EL (cell line): Measurements from ENCODE around the gene USH2A.
"Not testable (repeated sequence)": the region's sequence is repeated elsewhere in the genome, so short reads cannot be mapped to it uniquely, and the experiment has no call there.

Experiments used
- DNase-seq: peaks from one replicate; pipeline ENCODE4 v3.0.0-alpha.2; 2016

USH2A gene

DNA sequence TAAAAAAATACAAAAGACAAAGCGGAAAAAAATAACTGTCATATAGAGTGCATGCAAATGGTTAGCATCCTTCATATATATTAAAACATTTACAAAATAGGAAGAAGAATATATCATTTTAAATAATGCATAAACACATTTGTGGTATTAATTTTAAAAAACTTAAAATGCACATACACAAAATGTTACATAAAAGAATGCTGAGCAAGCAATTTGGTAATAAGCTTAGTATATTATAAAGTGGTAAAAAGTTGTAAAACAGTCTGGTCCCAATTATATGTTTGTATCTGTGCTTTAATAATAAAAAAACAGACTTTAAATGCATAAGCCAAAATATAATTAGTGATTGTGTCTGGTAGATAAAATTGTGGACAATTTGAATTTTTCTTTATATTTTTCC, 394.6 kb downstream of the USH2A start:
- DNase-seq = no peak

DNA sequence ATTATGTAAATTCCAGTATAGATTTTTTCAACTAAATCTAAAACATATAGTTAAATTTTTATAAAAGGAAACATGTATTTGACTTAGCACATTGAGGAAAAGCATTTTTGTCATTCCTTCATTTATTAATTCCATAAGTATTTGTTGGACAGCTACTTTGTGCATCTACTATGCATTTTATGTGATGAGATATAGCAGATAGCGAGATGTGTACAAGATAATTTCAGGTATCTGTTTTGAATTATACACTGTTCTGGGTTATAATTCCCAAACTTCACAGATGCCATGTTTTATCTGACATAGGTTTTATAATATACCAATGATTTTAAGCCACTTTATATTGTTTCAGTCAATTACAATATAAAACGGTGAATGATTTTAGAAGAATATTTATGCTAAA, 398.7 kb downstream of the USH2A start:
- DNase-seq = no peak

DNA sequence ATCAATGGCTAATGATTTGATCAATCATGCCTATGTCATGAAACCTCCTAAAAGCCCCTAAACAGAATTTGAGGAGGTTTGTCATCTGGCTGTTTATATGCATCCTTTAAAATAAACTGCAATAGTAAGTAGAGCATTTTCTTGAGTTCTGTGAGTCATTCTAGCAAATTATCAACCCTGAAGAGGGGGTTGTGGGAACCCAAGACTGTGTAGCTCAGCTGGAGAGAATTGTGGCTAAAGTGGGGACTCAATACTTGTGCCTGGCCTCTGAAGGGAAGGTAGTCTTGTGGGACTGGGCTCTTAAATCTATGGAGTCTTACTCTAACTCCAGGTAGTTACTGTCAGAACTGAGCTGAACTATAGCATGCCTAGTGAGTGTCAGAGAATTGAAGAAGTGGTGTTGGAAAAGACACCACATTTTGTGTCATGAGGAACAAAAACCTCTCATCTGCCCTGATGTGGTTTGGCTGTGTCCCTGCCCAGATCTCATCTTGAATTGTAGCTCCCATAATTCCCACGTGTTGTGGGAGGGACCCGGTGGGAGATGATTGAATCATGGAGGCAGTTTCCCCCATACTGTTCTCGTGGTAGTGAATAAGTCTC, 402.4 kb downstream of the USH2A start:
- DNase-seq = no peak

DNA sequence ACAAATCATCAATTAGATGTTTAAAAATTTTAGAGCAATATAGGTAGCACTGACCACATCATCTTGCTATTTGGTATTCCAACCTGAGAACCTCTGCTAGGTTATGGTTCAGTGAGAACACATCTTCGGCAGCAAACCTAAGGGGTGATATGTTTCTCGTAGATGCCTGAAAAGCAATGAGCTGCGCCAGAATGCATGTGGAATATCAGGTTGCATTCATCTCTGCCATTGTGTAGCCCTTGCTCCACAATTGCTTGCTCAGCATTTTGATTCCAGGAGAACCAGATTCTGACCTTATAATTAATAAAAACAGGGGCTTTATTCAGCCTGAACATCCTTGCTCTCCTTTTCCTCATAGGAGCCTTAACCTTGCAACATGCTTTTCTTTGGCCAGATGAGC, 408.1 kb downstream of the USH2A start:
- DNase-seq = no peak

DNA sequence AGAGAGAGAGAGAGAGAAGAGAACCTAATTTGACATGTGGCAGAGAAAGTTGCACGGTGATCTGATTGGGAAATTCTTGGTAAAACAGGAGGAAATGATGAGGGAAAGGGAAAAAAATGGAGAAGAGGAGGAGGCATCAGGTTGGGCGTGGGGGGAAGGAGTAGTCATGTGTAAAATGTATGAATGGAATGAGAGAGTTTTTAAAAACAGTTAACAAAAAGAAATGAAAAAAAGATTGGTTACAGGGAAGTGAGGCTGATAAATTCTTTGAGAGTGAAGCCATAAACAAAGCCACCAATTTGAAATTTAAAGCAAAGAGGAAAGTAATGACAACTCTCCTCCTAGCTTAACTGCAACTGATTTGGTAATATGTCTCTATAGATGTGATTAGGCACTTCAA, 409.2 kb downstream of the USH2A start:
- no peak for DNase-seq

DNA sequence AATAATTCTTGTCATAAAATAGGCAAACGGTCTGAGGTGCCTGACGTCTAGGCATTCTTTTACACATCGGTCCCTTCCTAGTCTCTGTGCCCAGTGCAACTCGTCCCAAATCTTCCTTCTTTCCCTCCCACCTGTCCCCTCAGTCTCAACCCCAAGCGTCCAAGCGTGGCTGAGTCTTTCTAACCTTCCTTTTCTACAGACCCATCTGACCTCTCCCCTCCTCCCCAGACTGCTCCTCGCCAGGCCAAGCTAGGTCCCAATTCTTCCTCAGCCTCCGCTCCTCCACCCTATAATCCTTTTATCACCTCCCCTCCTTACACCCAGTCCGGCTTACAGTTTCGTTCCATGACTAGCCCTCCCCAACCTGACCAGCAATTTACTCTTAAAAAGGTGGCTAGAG, 413.8 kb downstream of the USH2A start:
- not testable (repeated sequence) for DNase-seq

DNA sequence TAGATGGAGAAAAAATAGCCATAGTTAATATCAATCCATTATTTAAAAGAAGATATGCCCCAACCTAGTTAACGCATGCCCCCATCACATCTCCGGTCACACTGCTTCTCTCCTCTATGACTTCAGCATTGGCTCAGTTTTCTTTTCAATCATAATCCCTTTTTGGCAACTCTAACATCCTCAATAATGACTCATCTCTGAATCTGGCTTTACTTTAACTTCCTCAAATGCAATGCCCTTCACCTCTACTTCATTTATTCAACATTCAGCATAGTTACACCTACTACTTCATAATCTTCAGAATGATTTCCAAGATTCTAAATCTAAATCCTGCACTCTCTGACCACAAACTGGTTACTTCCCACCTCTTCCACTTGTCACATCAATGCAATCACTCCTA, 417.3 kb downstream of the USH2A start:
- DNase-seq = peak; percentile 31

DNA sequence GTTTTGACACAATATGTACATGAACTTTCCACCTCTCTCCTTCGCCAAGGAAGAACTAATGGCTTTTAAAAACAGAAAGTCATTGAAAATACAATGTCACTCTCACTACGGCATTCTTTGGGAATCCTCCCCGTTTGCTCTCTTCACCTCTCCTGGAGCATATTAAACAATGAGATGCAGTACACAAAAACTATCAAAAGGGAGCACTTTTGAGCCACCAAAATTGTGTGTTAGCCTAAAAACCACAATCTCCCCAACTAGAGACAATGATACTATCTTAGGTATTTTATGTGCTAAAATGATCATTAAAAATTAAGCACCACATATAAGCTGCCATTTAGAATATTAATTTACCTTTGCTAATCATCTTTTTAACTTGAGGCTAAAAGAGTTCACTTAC, 430.6 kb downstream of the USH2A start:
- DNase-seq = peak; percentile 56

DNA sequence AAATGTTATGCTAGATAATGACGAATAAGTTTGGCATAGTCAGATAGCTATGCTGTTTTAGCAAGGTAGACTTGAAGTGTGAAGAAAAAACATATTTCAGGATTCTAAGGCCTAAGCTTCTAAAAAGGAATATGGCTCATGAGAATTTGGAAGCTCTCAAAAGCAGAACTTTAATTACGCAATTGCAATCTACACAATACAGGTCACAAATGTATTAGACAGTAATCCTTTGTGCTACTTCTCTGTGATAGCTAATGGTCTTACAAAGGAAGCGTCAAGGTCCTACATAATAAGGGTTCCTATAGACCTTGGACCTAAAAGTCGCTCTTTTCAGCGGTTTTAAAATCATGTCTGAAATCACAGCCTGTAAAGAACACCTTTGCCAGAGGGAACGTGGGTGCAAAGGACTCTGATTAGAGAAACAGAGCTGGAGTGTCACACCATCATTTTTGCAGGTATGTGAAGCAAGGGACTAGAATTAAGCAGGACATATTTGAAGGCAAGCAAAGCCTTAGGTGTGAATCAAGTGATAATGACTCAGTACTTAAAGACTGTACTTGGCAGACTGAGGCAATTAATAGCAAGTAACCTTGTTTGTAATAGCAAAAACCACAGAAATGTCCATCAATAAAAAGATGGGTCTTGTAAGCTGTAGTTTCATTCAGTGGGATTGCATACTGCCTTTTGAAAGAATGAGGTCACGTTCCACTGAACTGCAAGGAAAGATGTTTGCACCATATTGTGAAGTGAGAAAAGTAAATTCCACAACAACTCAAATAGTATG, 436.0 kb downstream of the USH2A start:
- DNase-seq = peak; percentile 38

DNA sequence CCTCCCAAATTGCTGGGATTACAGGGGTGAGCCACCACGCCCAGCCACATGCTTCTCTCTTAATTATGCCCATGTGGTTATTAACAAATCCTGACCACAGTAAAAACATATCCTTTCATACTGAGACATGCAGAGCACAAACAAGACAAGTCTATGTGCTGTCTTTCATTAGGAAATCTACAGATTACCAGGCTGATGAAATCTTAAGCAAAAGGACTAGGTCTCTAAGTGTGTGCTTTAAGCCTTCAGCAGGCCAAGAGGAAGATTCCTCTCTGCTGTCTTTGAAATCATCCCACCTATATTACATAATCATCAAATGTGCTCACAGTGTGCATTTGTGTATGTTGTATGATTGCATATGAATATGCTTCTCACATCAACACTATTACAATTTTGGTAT, 436.8 kb downstream of the USH2A start:
- DNase-seq = no peak

DNA sequence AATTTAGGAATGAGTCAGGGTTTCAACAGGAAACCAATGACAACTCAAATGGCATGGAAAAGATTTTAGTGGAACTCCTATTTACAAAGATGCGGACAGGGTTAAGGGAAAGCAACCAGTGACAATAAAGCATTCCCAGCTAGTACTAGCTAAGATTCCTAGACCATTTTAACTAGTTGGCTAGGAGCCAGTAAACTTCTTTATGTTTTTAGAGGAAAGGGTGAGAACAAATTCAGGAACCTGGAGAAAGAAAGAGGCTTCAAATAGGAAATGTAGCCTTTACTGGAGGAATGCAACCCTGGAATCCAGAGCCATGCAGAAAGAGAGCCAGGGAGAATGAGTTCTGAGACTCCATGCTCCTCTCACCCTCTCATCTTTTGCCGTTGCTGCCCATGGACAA, 439.6 kb downstream of the USH2A start:
- no peak for DNase-seq

DNA sequence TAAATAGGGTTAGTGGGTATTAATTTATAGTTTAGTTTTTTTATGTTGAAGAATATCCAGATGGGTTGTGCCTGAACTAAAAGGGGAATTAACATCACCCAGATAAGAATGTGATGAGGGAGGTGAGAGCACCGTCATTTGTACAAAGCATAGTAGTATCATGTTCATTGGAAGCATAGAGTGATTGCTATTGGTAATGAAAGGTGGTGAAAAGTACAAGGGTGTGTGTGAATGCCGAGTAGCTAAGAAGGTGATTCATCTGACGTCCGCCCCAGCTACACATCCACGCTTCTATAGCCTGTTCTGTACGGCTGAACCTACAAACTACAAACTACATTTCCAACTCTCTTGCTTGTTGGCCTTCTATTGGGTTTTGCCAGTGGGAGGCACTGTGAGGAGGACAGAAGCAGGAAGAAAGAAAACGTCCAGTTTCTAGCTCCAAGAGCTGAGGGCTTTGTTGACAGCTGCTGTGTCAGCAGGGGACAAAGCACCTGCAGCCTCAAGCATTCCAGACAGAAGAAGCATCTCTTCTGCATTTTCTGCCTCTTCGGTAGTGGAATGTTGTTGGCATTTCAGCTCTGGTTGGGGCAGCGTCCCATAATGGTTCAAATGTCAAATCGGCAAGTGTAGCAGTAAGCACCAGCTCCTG, 451.3 kb downstream of the USH2A start:
- DNase-seq = no peak

DNA sequence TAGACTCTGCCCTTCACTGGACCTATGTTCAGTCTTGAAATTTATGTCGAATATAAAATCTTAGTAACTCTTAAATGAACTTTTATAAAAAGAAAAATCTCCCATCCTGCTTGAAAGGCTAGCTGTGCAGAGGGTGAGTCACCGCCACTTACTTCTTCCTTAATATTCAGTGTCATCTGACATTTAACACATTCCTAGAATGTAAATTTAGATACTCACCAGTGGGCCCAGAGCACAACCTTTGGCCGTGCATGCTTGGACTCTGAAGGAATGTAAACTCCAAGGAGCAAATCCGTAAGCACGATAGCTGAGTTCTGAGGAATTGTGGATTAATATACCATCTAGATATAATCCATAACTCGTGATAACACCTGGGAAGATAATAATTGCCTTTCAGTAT, 452.8 kb downstream of the USH2A start:
- DNase-seq = peak; percentile 61

DNA sequence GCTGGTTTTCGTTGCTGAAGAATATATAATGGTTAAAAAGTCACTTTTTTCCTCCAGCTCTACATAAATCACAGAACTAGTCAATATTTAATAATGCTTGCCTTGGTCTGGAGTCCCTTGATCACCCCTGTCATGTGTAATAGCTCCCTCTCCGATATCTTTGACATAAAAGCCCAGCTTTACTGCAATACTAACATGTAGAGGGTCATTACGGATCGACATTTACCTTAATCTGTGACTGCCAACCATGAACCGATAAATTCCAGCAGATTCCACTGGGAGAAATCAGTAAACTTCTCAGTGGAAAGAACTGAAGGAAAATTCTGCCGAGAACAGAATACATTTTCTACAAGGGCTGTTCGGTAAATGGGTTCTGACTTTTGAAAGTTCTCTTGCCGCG, 459.6 kb downstream of the USH2A start:
- DNase-seq = no peak

DNA sequence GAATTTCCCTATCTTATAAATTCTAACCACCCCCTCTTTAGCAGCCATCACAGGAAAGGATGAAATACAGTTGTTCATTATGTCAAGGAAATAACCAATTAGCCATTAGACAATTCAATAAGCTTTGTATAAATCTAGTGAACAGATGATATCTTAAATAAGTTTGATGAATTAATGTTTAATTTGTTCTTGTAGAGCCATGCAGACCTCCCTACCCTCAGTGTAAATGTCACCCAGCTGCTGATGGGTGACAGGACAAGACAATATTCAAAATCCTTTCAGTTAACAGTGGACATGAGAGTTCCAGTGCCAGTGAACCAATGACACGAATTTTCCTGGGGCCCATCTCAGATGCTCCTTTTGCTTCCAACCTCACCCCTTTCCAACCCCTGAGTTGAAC, 460.2 kb downstream of the USH2A start:
- no peak for DNase-seq

DNA sequence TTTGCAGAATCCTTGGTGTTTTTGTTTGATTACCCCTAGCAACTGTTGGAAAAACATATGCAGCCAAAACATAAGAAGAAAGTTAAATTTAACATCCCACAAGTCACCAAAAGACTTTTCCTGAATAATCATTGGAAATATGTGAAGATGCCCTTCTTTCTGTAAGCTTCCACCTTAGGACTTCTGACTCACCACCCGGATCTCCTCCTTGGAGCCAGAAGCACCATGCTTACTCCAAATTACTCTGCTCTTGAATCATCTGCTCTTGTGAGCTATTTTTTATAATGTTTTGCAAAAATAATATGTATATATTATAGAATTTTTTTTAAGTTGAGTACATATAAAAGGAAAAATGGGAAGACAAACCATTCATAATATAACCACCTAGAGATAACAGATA, 464.4 kb downstream of the USH2A start:
- DNase-seq = peak; percentile 44

DNA sequence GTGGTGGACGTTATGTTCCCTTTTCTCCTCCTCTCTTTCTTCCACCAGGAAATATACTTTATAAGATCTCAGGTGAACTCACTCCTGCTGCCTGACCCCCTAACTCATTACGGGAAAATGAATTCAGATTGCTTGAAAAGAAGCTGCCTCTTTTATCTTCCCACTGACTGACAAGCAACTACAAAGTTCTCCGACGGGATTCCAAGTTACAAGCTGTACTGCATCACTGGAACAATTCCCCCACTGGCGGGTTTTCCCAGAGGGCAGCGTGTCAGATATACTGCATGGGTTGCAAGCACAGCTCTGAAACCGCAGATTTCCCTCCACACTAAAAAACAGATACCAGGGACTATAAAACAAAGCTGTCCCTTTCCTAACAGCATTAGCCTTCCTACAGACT, 465.6 kb downstream of the USH2A start:
- DNase-seq = peak; percentile 52

DNA sequence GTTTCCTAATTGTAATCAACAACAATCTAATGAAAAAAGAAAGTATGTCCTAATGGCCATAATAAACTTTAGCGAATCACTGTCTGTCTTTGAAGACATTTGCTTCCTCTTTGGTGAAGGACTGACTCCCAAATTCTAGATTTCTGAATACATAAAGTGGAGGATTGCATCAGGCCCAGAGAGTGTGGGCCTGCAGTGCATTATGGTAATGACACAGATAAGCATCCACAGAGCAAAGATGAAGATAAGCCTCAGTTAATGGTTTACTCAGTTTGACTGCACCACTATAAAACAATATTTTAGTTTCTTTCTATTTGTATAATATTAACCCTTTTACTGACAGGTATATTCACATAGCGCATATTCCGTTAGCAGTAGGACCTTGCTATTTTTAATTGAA, 490.7 kb downstream of the USH2A start:
- DNase-seq = no peak

DNA sequence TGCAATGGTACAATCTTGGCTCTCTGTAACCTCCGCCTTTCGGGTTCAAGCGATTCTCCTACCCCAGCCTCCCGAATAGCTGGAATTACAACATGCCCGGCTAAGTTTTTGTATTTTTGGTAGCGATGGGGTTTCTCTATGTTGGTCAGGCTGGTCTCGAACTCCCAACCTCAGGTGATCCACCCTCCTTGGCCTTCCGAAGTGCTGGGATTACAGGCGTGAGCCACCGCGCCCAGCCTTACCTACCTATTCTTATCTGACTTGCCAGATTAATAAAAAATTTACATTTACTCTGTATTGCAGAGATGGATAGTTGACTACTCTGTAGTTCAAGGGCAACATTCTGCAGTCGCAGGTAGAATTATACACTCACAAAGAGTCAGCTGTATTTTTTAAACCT, 496.6 kb downstream of the USH2A start:
- no peak for DNase-seq

DNA sequence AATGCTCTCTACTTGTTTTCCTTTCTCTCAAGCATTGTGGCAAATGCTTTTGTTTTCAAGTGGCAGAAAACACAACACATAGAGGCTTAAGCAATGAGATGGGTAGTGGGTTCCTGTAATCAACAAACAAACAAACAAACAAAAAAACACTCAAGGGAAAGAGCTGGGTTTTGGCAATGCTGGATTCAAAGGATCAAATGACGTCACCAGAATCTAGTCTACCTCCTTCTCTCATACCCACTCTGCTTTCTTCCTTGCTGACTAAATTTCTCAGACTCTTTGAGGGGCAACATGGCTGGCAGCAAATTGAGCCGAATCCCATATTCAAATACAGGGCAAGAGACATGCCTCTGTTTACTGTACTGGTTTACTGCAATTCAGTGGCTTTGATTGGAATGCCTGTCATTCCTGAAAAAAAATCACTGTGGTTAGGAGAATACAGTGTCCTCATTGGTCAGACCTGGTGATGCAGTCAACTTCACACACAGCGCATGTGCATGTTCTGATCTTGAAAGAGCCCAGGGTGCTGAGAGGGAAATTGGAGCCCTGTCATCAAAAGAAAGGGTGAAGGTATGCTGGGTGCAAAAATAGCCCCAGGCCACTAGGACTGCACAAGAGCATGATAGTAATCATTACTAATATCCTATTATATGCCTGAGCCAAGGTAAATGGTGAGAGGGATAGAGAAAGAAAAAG, 500.0 kb downstream of the USH2A start:
- peak; percentile 64 for DNase-seq

DNA sequence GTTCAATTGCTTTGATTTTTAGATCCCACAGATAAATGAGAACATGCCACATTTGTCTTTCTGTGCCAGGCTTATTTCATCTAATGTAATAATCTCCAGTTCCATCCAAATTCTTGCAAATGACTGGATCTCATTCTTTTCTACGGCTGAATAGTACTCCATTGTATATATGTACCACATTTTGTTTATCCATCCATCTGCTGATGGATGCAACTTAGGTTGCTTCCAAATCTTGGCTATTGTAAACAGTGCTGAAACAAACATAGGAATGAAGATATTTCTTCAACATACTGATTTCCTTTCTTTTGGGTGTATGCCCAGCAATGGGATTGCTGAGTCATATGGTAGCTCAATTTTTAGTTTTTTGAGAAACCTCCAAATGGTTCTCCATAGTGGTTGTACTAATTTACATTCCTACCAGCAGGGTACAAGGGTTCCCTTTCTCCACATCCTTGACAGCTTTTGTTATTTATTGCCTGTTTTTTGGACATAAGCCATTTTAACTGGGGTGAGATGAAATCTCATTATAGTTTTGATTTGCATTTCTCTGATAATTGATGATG, 511.8 kb downstream of the USH2A start:
- peak; percentile 43 for DNase-seq

DNA sequence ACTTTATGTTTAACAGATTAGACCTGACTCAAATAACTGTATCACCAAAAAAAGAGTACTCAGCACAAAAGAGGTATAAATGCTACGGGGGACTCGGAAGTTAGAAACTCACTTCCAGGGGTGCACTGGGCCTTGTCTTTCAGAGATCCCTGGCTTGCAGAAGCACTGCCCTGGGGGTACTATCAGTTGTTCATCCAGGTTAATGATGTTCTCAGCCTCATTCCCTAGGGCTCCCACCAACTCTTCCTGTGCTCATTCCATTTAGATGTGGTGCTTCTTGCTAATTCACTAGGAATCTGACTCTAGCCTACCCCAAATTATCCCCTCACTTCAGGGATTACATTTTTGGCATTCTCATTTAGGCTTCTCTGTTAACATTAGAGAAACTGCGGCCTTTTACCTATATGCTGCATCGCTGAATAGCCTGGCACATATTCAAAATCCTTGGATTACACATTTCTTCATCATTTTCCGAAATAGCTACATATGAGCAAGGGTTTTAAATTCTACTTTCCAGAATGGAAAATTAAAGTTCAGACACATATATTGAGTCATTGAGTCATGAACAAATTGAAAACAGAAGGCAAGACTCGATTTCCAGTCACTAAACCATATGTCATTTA, 517.6 kb downstream of the USH2A start:
- peak; percentile 72 for DNase-seq

DNA sequence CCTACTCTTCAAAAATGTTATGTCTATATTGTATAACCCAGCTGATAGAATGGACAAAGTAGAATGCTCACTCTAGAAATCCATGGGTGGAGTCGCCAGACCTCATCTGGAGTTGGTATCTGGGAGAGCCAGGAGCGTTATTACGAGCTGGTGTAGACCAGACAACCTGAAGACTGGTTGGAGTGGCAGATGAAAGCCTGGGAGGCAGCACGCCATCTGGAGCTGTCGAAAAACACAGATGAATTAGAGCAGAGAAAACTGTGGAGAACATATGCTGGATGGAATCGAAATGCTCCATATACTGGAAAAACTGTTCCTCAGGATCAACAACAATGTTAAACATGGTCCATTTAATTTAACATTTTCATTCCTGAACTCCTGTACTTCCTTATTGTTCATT, 522.6 kb downstream of the USH2A start:
- DNase-seq = no peak
